Thyroid gland (tissue), 4 donors: ENCODE results near the gene FAM78B. TPM values are rescaled to one million over a fixed set of nuclear protein-coding genes. Genes with fewer than 3 reads are reported as not detected.

Experiments used
- DNase-seq, 2 donors: peaks; one replicate each; pipeline ENCODE4 v3.0.0-alpha.2; 2019
- H3K27ac ChIP-seq, 3 donors: fragments of 200-600 bp; sonication (generic); 1 replicate in 2 of 3; 2 replicates in 1 of 3; pipeline ENCODE4 v1.5.1; 2016 to 2019; ENCODE audit warnings: mild to moderate bottlenecking in 1 of 3, moderate library complexity in 1 of 3
- H3K27me3 ChIP-seq: fragments of 200-600 bp; sonication (generic); one replicate; pipeline ENCODE4 v1.5.1; 2019
- H3K36me3 ChIP-seq, 2 donors: fragments of 200-600 bp; sonication (generic); one replicate each; pipeline ENCODE4 v1.5.1; 2016 to 2019
- H3K4me1 ChIP-seq, 2 donors: fragments of 200-600 bp; sonication (generic); one replicate each; pipeline ENCODE4 v1.5.1; 2017 to 2019
- H3K4me3 ChIP-seq, 3 donors: fragments of 200-600 bp; sonication (generic); replicated peaks in 1 of 3; 1 replicate in 2 of 3; 2 replicates in 1 of 3; pipeline ENCODE4 v1.5.1; 2016; ENCODE audit warnings: mild to moderate bottlenecking in 1 of 3
- H3K9me3 ChIP-seq: fragments of 200-600 bp; sonication (generic); one replicate; pipeline ENCODE4 v1.5.1; 2017
- POLR2A ChIP-seq, 2 donors: fragments of 450-650 bp; IDR thresholded peaks; one replicate each; pipeline ENCODE4 v1.6.1; 2017; ENCODE audit warnings: antibody characterized with exemption in 2 of 2, mild to moderate bottlenecking in 2 of 2, moderate library complexity in 1 of 2
- WGBS, 2 donors: methylation state at CpG; one replicate each; pipeline ENCODE4 v1.1.5; 2017; 5-methylcytosine and 5-hydroxymethylcytosine counted together
- intact Hi-C: fragments of 100-400 bp; cut with DNase I; formaldehyde crosslinking; loops from one replicate; pipeline ENCODE4 v1.15.1; 2023
- total RNA-seq, 4 donors: library from RNA; depleted of rRNA; stranded (reverse); fragments of >200 nt; gene quantifications; one replicate each; pipeline ENCODE4 v1.2.3, GENCODE V29; 2016
- TF ChIP-seq, protein P1 (sequence below), 6 experiments: fragments of 200-600 bp in 3 of 6; fragments of 450-650 bp in 3 of 6; sonication (generic) in 3 of 6; IDR thresholded peaks; one replicate each; pipeline ENCODE4 v1.5.1; 2016 to 2019; ENCODE audit warnings: antibody characterized with exemption in 6 of 6, mild to moderate bottlenecking in 2 of 6, inconsistent platforms in 1 of 6, moderate library complexity in 1 of 6

Gene FAM78B
- total RNA-seq, 4 donors from 2014 or later = 3.3 to 4.7 (median 3.8) TPM

DNA sequence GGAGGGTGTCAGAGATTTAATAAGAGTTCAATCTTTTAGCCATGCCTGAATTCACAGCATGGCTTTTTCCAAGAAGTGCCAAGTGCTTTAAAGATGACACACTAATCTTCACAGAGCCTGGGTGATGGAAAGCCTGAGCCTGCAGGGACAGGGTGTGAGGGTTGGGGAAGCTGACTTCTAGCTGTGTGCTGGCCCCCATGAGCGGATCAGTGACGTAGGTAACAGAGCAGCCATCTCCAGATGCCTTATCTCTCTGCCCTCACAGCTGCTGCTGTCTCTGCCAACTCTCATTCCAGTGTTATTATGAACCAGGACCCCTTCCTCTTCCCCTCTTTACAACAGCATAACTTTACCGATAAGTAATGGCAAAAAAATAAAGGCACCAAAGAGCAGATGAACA is 30.6 kb downstream of the FAM78B start:
- Histone ChIP-seq H3K9me3 (no peaks in the 10 kb centered on the region), H3K36me3 (no peaks in the 10 kb centered on the region), H3K27ac (no peak overlapping the region), H3K4me3 (no peak overlapping the region), H3K4me1 (no peaks in the 10 kb centered on the region), H3K27me3 (no peaks in the 10 kb centered on the region)
- no peak for DNase-seq
- WGBS, 2 donors = 75 to 76% methylated on average over 3 of the region's 3 CpGs
- intact Hi-C loops = no loop called here
- TF ChIP-seq, protein P1, sequence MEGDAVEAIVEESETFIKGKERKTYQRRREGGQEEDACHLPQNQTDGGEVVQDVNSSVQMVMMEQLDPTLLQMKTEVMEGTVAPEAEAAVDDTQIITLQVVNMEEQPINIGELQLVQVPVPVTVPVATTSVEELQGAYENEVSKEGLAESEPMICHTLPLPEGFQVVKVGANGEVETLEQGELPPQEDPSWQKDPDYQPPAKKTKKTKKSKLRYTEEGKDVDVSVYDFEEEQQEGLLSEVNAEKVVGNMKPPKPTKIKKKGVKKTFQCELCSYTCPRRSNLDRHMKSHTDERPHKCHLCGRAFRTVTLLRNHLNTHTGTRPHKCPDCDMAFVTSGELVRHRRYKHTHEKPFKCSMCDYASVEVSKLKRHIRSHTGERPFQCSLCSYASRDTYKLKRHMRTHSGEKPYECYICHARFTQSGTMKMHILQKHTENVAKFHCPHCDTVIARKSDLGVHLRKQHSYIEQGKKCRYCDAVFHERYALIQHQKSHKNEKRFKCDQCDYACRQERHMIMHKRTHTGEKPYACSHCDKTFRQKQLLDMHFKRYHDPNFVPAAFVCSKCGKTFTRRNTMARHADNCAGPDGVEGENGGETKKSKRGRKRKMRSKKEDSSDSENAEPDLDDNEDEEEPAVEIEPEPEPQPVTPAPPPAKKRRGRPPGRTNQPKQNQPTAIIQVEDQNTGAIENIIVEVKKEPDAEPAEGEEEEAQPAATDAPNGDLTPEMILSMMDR (IDR thresholded peaks at IDR 0.05) = no peak
- no peak for TF ChIP-seq POLR2A (IDR thresholded peaks at IDR 0.05)

DNA sequence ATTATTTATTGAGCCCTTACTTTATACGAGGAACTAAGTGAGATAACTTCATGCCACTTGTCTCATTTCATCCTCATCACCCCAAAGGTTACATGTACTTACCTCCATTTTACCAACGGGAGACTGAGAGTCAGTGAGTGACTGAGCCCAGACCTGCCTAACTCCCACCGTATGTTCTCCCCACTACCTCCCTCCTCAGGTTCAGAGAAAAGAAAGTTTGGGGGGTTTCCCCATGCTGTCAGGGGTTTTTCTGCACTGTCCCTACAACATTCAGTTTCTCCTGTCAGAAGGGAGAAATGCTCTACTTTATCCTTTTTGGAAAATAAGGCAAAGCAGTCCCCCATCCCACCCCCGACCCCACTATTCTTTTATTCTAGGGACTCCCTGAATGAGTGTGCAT is 32.9 kb downstream of the FAM78B start:
- no peaks in the 10 kb centered on the region for H3K9me3 ChIP-seq
- H3K27ac ChIP-seq = no peak overlapping the region
- no peaks in the 10 kb centered on the region for H3K4me1 ChIP-seq
- H3K4me3 ChIP-seq = no peak overlapping the region
- 87 to 89% methylated on average over 4 of the region's 4 CpGs for WGBS, 2 donors
- H3K27me3 ChIP-seq = no peaks in the 10 kb centered on the region
- TF ChIP-seq, protein P1 (IDR thresholded peaks at IDR 0.05) = no peak
- TF ChIP-seq POLR2A (IDR thresholded peaks at IDR 0.05) = no peak
- intact Hi-C loops = no loop called here
- no peak for DNase-seq
- no peaks in the 10 kb centered on the region for H3K36me3 ChIP-seq

DNA sequence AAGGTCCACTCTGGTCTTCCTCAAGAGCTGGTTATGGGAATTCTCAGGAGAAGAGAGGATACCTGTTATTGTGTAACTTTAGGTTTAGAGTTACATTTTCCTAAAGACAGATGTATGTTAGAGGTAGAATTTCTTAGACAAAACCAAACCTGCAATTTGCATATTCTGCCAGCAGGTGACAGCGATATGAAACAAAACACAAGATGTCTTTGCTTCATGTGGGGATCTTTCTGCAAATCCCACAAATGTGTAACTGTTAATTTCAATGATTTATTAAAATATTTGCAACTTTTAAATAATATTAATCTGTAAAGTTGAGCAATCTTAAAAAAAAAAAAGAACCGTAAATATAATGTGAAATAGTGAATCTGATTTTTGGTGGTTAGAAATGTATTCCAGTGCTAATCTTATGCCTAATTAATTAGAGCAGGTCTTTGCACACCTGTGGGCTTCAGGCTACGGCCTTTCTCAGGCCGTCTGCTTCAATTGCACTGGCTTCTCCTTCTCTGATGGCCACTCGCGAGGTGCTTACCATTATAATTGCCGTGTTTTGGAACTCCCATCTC is 33.4 kb downstream of the FAM78B start:
- Histone ChIP-seq H3K27me3 (no peaks in the 10 kb centered on the region), H3K27ac (no peak overlapping the region), H3K4me3 (no peak overlapping the region), H3K9me3 (no peaks in the 10 kb centered on the region), H3K4me1 (no peaks in the 10 kb centered on the region), H3K36me3 (no peaks in the 10 kb centered on the region)
- WGBS, 2 donors = 92 to 93% methylated on average over 7 of the region's 7 CpGs
- intact Hi-C loops = no loop called here
- no peak for DNase-seq
- TF ChIP-seq, protein P1 (IDR thresholded peaks at IDR 0.05) = no peak
- no peak for TF ChIP-seq POLR2A (IDR thresholded peaks at IDR 0.05)

DNA sequence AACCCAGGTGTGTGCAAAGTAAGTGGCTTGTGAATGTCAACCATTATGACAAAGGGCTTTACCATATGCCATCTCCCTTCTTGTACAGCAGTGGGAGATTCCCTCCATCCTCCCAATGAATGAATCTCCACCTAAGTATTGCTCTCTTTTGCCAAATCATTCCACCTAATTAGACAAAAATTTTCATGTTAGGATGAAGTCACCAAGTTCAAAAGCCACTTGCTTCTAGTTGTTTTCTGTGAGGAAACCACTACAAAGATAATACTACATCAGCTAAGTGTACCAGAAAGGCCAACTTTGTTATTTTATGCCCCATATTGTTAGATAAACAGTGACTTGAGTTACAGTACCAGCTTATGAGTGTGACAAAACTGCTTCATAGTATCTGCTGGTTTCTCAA is 34.3 kb downstream of the FAM78B start:
- Histone ChIP-seq H3K4me3 (no peak overlapping the region), H3K36me3 (no peaks in the 10 kb centered on the region), H3K27me3 (no peaks in the 10 kb centered on the region), H3K27ac (no peak overlapping the region), H3K9me3 (no peaks in the 10 kb centered on the region), H3K4me1 (no peaks in the 10 kb centered on the region)
- no peak for DNase-seq
- intact Hi-C loops = no loop called here
- TF ChIP-seq, protein P1 (IDR thresholded peaks at IDR 0.05) = no peak
- no peak for TF ChIP-seq POLR2A (IDR thresholded peaks at IDR 0.05)

DNA sequence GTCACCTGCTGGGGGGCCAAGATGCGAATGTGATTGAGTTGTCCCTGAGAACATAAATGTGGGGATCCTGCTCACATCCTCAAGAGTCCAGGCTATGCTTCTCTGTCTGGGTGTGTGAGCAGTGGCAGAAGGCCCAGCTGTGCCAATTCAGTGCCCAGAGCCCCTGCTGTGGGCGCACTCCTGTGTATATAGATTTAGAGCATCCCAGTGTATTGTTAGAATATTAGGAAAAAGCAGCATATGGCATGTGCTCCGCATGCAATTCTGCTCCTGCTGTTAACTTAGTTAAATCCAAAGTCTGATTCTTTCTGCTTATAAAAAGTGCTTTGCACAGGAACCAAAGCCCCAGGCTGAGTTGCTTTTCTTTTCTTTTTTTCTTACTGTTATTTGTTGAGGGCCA is 37.8 kb downstream of the FAM78B start:
- no peaks in the 10 kb centered on the region for H3K9me3 ChIP-seq
- no peak overlapping the region for H3K27ac ChIP-seq
- no peak for DNase-seq
- intact Hi-C loops = no loop called here
- H3K4me1 ChIP-seq = no peaks in the 10 kb centered on the region
- TF ChIP-seq, protein P1 (IDR thresholded peaks at IDR 0.05) = no peak
- TF ChIP-seq POLR2A (IDR thresholded peaks at IDR 0.05) = no peak
- no peaks in the 10 kb centered on the region for H3K36me3 ChIP-seq
- WGBS, 2 donors = 91 to 93% methylated on average over 3 of the region's 3 CpGs
- no peaks in the 10 kb centered on the region for H3K27me3 ChIP-seq
- H3K4me3 ChIP-seq = no peak overlapping the region
